Lower leg skin (tissue), 3 donors: Measurements from ENCODE around the gene HBG1.

ENCODE experiments used
- CTCF ChIP-seq, 3 donors: fragments of 450-650 bp; IDR thresholded peaks; one replicate each; pipeline ENCODE4 v1.5.1; 2016; ENCODE audit warnings: antibody characterized with exemption in 3 of 3, mild to moderate bottlenecking in 3 of 3, moderate library complexity in 2 of 3
- POLR2A ChIP-seq, 2 donors: fragments of 450-650 bp; IDR thresholded peaks; one replicate each; pipeline ENCODE4 v1.6.1; 2016 to 2017; ENCODE audit warnings: antibody characterized with exemption in 2 of 2, mild to moderate bottlenecking in 1 of 2, moderate library complexity in 1 of 2

- TF ChIP-seq CTCF (IDR thresholded peaks at IDR 0.05) (no peak), POLR2A (IDR thresholded peaks at IDR 0.05) (no peak)
Observed at GRCh38 chr11:5229356-5229755, 20.3 kb downstream of the HBG1 start.
